A549 (cell line): Measurements from ENCODE around the gene NRAS. TPM values are rescaled to one million over a fixed set of nuclear protein-coding genes. Genes with fewer than 3 reads are reported as not detected.

Experiments used
- ATAC-seq, 2 experiments: fragments of 200-7000 bp in 1 of 2; fragments of >200 bp in 1 of 2; cut with Nextera tagmentation in 1 of 2; cut with Tn5 transposase in 1 of 2; 3 replicates each; pipeline versions ENCODE4 v1.8.0 to v1.9.1; 2018 to 2020; ENCODE audit warnings: mild to moderate bottlenecking in 1 of 2, moderate library complexity in 1 of 2
- CTCF ChIA-PET: fragments of 300-600 bp; sonication (Branson Sonifier 250); formaldehyde crosslinking; extraction: SDS; loops from one replicate; lab custom pipeline; 2021; ENCODE audit warnings: antibody characterized with exemption, inconsistent platforms; lab: Yijun Ruan, JAX
- POLR2A ChIA-PET: fragments of 350-600 bp; formaldehyde crosslinking; extraction: SDS; loops from one replicate; lab custom pipeline; 2021; ENCODE audit warnings: antibody characterized with exemption, inconsistent platforms; lab: Yijun Ruan, JAX
- DNase-seq, 2 experiments: peaks; one replicate each; pipeline versions ENCODE4 v3.0.0 to v3.0.0-alpha.2; 2011 to 2016; ENCODE audit warnings: low read depth in 1 of 2, low spot score in 1 of 2
- FAIRE-seq: peaks from 2 replicates; lab custom pipeline; 2011; peaks lifted over from hg19 to GRCh38; lab: Jason Lieb, UNC
- H3K27ac ChIP-seq, 2 experiments: fragments of >200 bp; sonication (Bioruptor Twin); formaldehyde crosslinking; 3 replicates each; pipeline ENCODE4 v1.5.1; 2016 to 2017
- H3K4me1 ChIP-seq: fragments of >200 bp; sonication (Bioruptor Twin); formaldehyde crosslinking; 3 replicates; pipeline ENCODE4 v1.6.1; 2016
- H3K4me2 ChIP-seq: fragments of >200 bp; sonication (Bioruptor Twin); formaldehyde crosslinking; 3 replicates; pipeline ENCODE4 v1.6.1; 2016
- H3K4me3 ChIP-seq: fragments of >200 bp; sonication (Bioruptor Twin); formaldehyde crosslinking; 3 replicates; pipeline ENCODE4 v1.5.1; 2016
- H3K9me3 ChIP-seq: fragments of >200 bp; sonication (Bioruptor Twin); formaldehyde crosslinking; 3 replicates; pipeline ENCODE4 v1.6.1; 2016
- BHLHE40 ChIP-seq: IDR thresholded peaks from 2 replicates; pipeline ENCODE4 v1.6.1; 2012; ENCODE audit warnings: low read depth, low read length, inconsistent platforms
- CBX2 ChIP-seq: fragments of 200-600 bp; sonication (generic); IDR thresholded peaks from 2 replicates; pipeline ENCODE4 v1.6.1; 2016; ENCODE audit warnings: low read depth, mild to moderate bottlenecking, borderline replicate concordance
- CBX8 ChIP-seq: fragments of 200-600 bp; sonication (generic); IDR thresholded peaks from 2 replicates; pipeline ENCODE4 v1.6.1; 2016
- CEBPB ChIP-seq, 2 experiments: fragments of >200 bp in 1 of 2; sonication (Bioruptor Twin) in 1 of 2; formaldehyde crosslinking in 1 of 2; IDR thresholded peaks; 2 replicates each; pipeline ENCODE4 v1.6.1; 2012 to 2016
- CHD4 ChIP-seq: fragments of 200-600 bp; sonication (generic); IDR thresholded peaks from 2 replicates; pipeline ENCODE4 v1.6.1; 2016; ENCODE audit warnings: antibody characterized with exemption, mild to moderate bottlenecking, borderline replicate concordance
- EHF ChIP-seq: fragments of 250-450 bp; sonication (Bioruptor Pico); IDR thresholded peaks from 2 replicates; pipeline ENCODE4 v1.5.0; 2020; ENCODE audit warnings: mild to moderate bottlenecking
- EHMT2 ChIP-seq: fragments of 200-600 bp; sonication (generic); IDR thresholded peaks from 2 replicates; pipeline ENCODE4 v1.6.1; 2016; ENCODE audit warnings: antibody characterized with exemption, low read depth, mild to moderate bottlenecking, moderate library complexity
- FOSL2 ChIP-seq, 2 experiments: fragments of 450-650 bp in 1 of 2; fragments of >200 bp in 1 of 2; sonication (Bioruptor Twin) in 1 of 2; formaldehyde crosslinking; IDR thresholded peaks; 2 replicates each; pipeline versions ENCODE4 v1.5.0 to v1.6.1; 2016 to 2020; ENCODE audit warnings: mild to moderate bottlenecking in 1 of 2, moderate library complexity in 1 of 2
- GATA3 ChIP-seq: IDR thresholded peaks from 2 replicates; pipeline ENCODE4 v1.6.1; 2012; ENCODE audit warnings: borderline replicate concordance
- HDAC2 ChIP-seq: fragments of 200-600 bp; sonication (generic); IDR thresholded peaks from 2 replicates; pipeline ENCODE4 v1.6.1; 2016
- HEYL ChIP-seq: fragments of 250-450 bp; sonication (Bioruptor Pico); IDR thresholded peaks from 2 replicates; pipeline ENCODE4 v1.8.0; 2021; ENCODE audit warnings: mild to moderate bottlenecking, moderate library complexity
- HOXB13 ChIP-seq: fragments of 250-450 bp; sonication (Bioruptor Pico); IDR thresholded peaks from 2 replicates; pipeline ENCODE4 v1.5.0; 2020; ENCODE audit warnings: low read depth, mild to moderate bottlenecking, moderate library complexity
- JUN ChIP-seq, 2 experiments: fragments of >200 bp; sonication (Bioruptor Twin); formaldehyde crosslinking; IDR thresholded peaks; 2 replicates in 1 of 2; 3 replicates in 1 of 2; pipeline ENCODE4 v1.6.1; 2016 to 2017
- KDM1A ChIP-seq: fragments of 200-600 bp; sonication (generic); IDR thresholded peaks from 2 replicates; pipeline ENCODE4 v1.6.1; 2016; ENCODE audit warnings: low read depth, mild to moderate bottlenecking
- MYC ChIP-seq: IDR thresholded peaks from 2 replicates; pipeline ENCODE4 v1.6.1; 2012; ENCODE audit warnings: mild to moderate bottlenecking, inconsistent platforms, low read length, improper control_type of control experiment, borderline replicate concordance
- NPAS2 ChIP-seq: fragments of 250-450 bp; sonication (Bioruptor Pico); IDR thresholded peaks from 2 replicates; pipeline ENCODE4 v1.8.0; 2022; ENCODE audit warnings: mild to moderate bottlenecking, moderate library complexity, borderline replicate concordance
- NR3C1 ChIP-seq: fragments of >200 bp; sonication (Bioruptor Twin); formaldehyde crosslinking; IDR thresholded peaks from 3 replicates; pipeline ENCODE4 v1.6.1; 2017
- POLR2AphosphoS2 ChIP-seq: conservative IDR thresholded peaks from 2 replicates; pipeline ENCODE4 v1.6.1; 2012; ENCODE audit warnings: low read length, improper control_type of control experiment, inconsistent platforms
- RARB ChIP-seq: fragments of 250-450 bp; sonication (Bioruptor Pico); IDR thresholded peaks from 2 replicates; pipeline ENCODE4 v1.8.0; 2021; ENCODE audit warnings: mild to moderate bottlenecking, moderate library complexity
- RFX5 ChIP-seq: fragments of 450-650 bp; IDR thresholded peaks from 2 replicates; pipeline ENCODE4 v1.7.1; 2014; ENCODE audit warnings: antibody characterized with exemption, mild to moderate bottlenecking, moderate library complexity
- RNF2 ChIP-seq: fragments of 200-600 bp; sonication (generic); IDR thresholded peaks from 2 replicates; pipeline ENCODE4 v1.6.1; 2016; ENCODE audit warnings: low read depth, mild to moderate bottlenecking, antibody characterized with exemption, moderate library complexity, borderline replicate concordance
- TFCP2L1 ChIP-seq: fragments of 250-450 bp; sonication (Bioruptor Pico); IDR thresholded peaks from 2 replicates; pipeline ENCODE4 v1.5.0; 2021; ENCODE audit warnings: mild to moderate bottlenecking
- ZC3H11A ChIP-seq: fragments of 450-650 bp; IDR thresholded peaks from 2 replicates; pipeline ENCODE4 v1.6.1; 2014; ENCODE audit warnings: antibody characterized with exemption, mild to moderate bottlenecking
- ZNF302 ChIP-seq: fragments of 250-450 bp; sonication (Bioruptor Pico); IDR thresholded peaks from 2 replicates; pipeline ENCODE4 v1.9.0; 2021; ENCODE audit warnings: inconsistent platforms, mild to moderate bottlenecking, moderate library complexity
- WGBS: methylation state at CpG from one replicate; pipeline ENCODE4 v1.1.6; 2017; ENCODE audit errors: missing lambda C conversion rate; 5-methylcytosine and 5-hydroxymethylcytosine counted together
- polyA plus RNA-seq, 4 experiments: library from polyadenylated mRNA; depleted of rRNA in 3 of 4; stranded (reverse); fragments of >200 nt; fragmentation: RNase III in 1 of 4; extraction: RNeasy Plus Mini Kit Qiagen cat#74134 plus additional on column Dnase treatment in 1 of 4; gene quantifications; 2 replicates in 3 of 4; 3 replicates in 1 of 4; pipeline ENCODE4 v1.2.3, GENCODE V29; 2011 to 2017
- TF ChIP-seq, protein P1 (sequence below): fragments of 450-650 bp; IDR thresholded peaks from 2 replicates; pipeline ENCODE4 v1.6.1; 2014; ENCODE audit warnings: antibody characterized with exemption
- TF ChIP-seq, protein P2 (sequence below): IDR thresholded peaks from 2 replicates; pipeline ENCODE4 v1.6.1; 2012; ENCODE audit warnings: low read depth, borderline replicate concordance
- TF ChIP-seq, protein P3 (sequence below): fragments of 250-450 bp; sonication (Bioruptor Pico); IDR thresholded peaks from 2 replicates; pipeline ENCODE4 v1.5.0; 2020; ENCODE audit warnings: low read depth, mild to moderate bottlenecking, moderate library complexity
- TF ChIP-seq, protein P4 (sequence below): IDR thresholded peaks from 2 replicates; pipeline ENCODE4 v1.6.1; 2012

The NRAS gene
- polyA plus RNA-seq, 2 of the 4 experiments (the other 2 are of a cell fraction) = 28.7 to 52.2 TPM

DNA sequence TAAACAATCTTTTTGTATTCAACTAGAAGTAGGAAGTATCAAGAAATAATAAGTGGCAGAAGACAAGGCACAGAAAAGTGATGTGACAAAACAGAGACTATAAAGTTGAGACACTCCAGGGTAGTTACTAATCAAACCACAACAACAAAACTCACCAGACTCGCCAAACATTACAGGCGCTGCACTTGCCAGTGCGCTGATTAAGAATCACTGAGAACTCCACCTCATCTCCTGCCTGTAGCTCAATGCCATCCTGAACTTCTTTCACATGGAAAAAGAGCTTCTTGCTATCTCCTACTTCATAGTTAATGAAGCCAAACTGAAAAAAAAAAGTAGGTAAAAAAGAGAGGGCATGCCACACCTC, 2.8 kb upstream of the NRAS start (continued):
- TF ChIP-seq MYC = no peak
- TF ChIP-seq RNF2 = no peak
- no peak for TF ChIP-seq RFX5
- no peak for TF ChIP-seq CBX2
- TF ChIP-seq, protein P1, sequence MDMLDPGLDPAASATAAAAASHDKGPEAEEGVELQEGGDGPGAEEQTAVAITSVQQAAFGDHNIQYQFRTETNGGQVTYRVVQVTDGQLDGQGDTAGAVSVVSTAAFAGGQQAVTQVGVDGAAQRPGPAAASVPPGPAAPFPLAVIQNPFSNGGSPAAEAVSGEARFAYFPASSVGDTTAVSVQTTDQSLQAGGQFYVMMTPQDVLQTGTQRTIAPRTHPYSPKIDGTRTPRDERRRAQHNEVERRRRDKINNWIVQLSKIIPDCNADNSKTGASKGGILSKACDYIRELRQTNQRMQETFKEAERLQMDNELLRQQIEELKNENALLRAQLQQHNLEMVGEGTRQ = no peak
- TF ChIP-seq, all 56 proteins: peak for 0

DNA sequence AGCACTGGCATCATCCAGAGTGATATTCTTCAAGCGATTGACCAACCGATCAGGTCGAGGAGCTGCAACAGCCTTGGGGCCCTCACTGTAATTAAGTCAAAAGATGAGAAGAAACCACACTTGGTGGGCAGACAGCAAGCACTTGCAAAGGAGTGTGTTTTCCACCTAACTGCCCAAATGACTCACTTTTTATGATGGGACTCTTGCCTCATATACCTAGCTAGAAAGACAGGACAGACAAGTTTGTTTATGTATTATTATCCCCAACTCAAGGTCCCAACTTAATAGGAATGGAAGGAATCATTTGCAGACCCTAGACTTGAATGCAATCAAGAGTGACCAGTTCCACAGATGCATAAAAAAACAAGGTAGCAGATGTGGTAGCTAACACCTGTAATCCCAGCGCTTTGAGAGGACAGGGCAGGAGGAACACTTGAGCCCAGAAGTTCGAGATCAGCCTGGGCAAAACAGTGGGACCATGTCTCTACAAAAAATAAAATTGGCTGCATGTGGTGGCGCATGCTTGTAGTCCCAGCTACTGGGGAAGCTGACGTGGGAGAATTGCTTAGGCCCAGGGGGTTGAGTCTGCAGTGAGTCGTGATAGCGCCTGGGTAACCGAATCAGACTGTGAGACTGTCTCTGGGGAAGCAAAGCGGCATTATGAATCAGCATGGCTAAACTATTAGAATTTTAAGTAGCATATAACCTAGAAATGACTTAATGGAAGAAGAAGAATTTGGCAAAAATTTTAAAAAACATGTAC, 2.3 kb upstream of the NRAS start:
- DNase-seq (no peak), ATAC-seq (no peak), FAIRE-seq (no peak)
- TF ChIP-seq HEYL (CRISPR knock-in tag) = no peak
- TF ChIP-seq BHLHE40 = no peak
- TF ChIP-seq, protein P2, sequence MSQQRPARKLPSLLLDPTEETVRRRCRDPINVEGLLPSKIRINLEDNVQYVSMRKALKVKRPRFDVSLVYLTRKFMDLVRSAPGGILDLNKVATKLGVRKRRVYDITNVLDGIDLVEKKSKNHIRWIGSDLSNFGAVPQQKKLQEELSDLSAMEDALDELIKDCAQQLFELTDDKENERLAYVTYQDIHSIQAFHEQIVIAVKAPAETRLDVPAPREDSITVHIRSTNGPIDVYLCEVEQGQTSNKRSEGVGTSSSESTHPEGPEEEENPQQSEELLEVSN = no peak
- TF ChIP-seq RFX5 = no peak
- TF ChIP-seq TFCP2L1 (CRISPR knock-in tag) = no peak
- TF ChIP-seq CBX8 = no peak
- no peak for TF ChIP-seq NR3C1
- TF ChIP-seq HOXB13 (CRISPR knock-in tag) = no peak
- TF ChIP-seq KDM1A = no peak
- TF ChIP-seq FOSL2 (IDR thresholded peaks at IDR 0.05) = no peak
- TF ChIP-seq FOSL2 (CRISPR knock-in tag; IDR thresholded peaks at IDR 0.05) = no peak
- TF ChIP-seq JUN (IDR thresholded peaks at IDR 0.05) = no peak
- no peak for TF ChIP-seq ZNF302 (CRISPR knock-in tag)
- TF ChIP-seq, protein P3, sequence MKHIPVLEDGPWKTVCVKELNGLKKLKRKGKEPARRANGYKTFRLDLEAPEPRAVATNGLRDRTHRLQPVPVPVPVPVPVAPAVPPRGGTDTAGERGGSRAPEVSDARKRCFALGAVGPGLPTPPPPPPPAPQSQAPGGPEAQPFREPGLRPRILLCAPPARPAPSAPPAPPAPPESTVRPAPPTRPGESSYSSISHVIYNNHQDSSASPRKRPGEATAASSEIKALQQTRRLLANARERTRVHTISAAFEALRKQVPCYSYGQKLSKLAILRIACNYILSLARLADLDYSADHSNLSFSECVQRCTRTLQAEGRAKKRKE (CRISPR knock-in tag) = no peak
- no peak for TF ChIP-seq POLR2AphosphoS2
- Histone ChIP-seq H3K27ac (no peak overlapping the region), H3K9me3 (no peaks in the 10 kb centered on the region), H3K4me2 (no peak overlapping the region), H3K4me1 (peaks cover 15% of the 10 kb centered on the region; the same call in 1 of the 3 replicates), H3K4me3 (no peak overlapping the region)
- ChIA-PET POLR2A (no interaction called here), CTCF (interaction anchor here (0.9 kb wide), 1 partner anchor 11 kb away, joined by 4 read pairs; no protein-coding TSS in a partner anchor)
- 91% methylated on average over 11 of the region's 11 CpGs for WGBS

DNA sequence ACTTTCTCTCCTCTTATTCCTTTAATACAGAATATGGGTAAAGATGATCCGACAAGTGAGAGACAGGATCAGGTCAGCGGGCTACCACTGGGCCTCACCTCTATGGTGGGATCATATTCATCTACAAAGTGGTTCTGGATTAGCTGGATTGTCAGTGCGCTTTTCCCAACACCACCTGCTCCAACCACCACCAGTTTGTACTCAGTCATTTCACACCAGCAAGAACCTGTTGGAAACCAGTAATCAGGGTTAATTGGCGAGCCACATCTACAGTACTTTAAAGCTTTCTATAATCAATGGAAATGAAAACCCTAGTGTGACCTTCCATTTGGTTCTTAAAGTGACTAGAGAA, 643 bp downstream of the NRAS start:
- H3K4me3 ChIP-seq = peak overlapping the region; percentile 95
- peaks cover 15% of the 10 kb centered on the region; the same call in 1 of the 3 replicates for H3K4me1 ChIP-seq
- ATAC-seq (peak in 1 of 2 experiments; percentile 23; a peak in 3 of 6 replicates), DNase-seq (no peak), FAIRE-seq (no peak)
- H3K27ac ChIP-seq = peak overlapping the region; percentile 93 to 97
- ChIA-PET CTCF (interaction anchor here (1.4 to 2.3 kb wide), 2 partner anchors 12 to 369 kb away, joined by 3 to 5 read pairs; no protein-coding TSS in a partner anchor), POLR2A (interaction anchor here (1.2 kb wide), 1 partner anchor 8 kb away, joined by 3 read pairs; no protein-coding TSS in a partner anchor)
- H3K4me2 ChIP-seq = peak overlapping the region; percentile 79
- TF ChIP-seq GATA3 (no peak), CHD4 (no peak), NPAS2 (CRISPR knock-in tag) (no peak), EHMT2 (no peak), RARB (CRISPR knock-in tag) (no peak), ZC3H11A (no peak), HEYL (CRISPR knock-in tag) (no peak), CEBPB (IDR thresholded peaks at IDR 0.05) (no peak), JUN (IDR thresholded peaks at IDR 0.05) (no peak), HDAC2 (no peak), POLR2AphosphoS2 (no peak), EHF (CRISPR knock-in tag) (no peak), NR3C1 (no peak), KDM1A (no peak), HOXB13 (CRISPR knock-in tag) (no peak)
- TF ChIP-seq, protein P1 = no peak
- TF ChIP-seq, protein P4, sequence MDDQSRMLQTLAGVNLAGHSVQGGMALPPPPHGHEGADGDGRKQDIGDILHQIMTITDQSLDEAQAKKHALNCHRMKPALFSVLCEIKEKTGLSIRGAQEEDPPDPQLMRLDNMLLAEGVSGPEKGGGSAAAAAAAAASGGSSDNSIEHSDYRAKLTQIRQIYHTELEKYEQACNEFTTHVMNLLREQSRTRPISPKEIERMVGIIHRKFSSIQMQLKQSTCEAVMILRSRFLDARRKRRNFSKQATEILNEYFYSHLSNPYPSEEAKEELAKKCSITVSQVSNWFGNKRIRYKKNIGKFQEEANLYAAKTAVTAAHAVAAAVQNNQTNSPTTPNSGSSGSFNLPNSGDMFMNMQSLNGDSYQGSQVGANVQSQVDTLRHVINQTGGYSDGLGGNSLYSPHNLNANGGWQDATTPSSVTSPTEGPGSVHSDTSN = no peak
- WGBS = 33% methylated on average over 4 of the region's 4 CpGs
- H3K9me3 ChIP-seq = no peaks in the 10 kb centered on the region
